HCT116 (cell line): ENCODE data around the gene SMIM12. TPM values are rescaled to one million over a fixed set of nuclear protein-coding genes. Genes with fewer than 3 reads are reported as not detected.

ENCODE experiments used
- ATAC-seq: fragments of 200-7000 bp; cut with Tn5 transposase; 2 replicates; pipeline ENCODE4 v1.9.1; 2020; ENCODE audit warnings: mild to moderate bottlenecking, moderate library complexity
- BruUV-seq: library from RNA; stranded (reverse); fragments of 400-500 nt; replicated peaks from 2 replicates; lab custom pipeline; 2021; lab: Mats Ljungman, UMichigan
- CTCF ChIA-PET: fragments of 300-600 bp; sonication (Branson Sonifier 250); formaldehyde crosslinking; loops from one replicate; lab custom pipeline; 2021; ENCODE audit warnings: antibody characterized with exemption; lab: Charles Lee
- POLR2A ChIA-PET: fragments of 300-600, 350-600 bp; sonication (Branson Sonifier 250); formaldehyde crosslinking; loops from one replicate; lab custom pipeline; 2021; ENCODE audit warnings: antibody characterized with exemption; lab: Charles Lee
- RAD21 ChIA-PET, 2 experiments: fragments of 300-600 bp; sonication (Branson Sonifier 250); formaldehyde crosslinking; loops; one replicate each; lab custom pipeline; 2023; ENCODE audit warnings: low total read pairs in 2 of 2; ENCODE audit not compliant: uncharacterized antibody in 2 of 2, unreplicated experiment in 2 of 2, low non-redundant PET in 1 of 2; lab: Charles Lee
- DNase-seq: peaks from one replicate; pipeline ENCODE4 v3.0.0-alpha.2; 2010; ENCODE audit warnings: low read depth, low spot score
- H2AFZ ChIP-seq: fragments of 200-600 bp; shearing (Covaris generic), sonication (generic); 2 replicates; pipeline ENCODE4 v1.6.1; 2017; ENCODE audit warnings: low read depth, mixed run types, mixed read lengths, antibody characterized with exemption, low read length; ENCODE audit not compliant: poor library complexity, severe bottlenecking
- H3K27ac ChIP-seq: 2 replicates; pipeline ENCODE4 v1.5.1; 2012; ENCODE audit warnings: low read depth, low read length
- H3K27me3 ChIP-seq: fragments of 200-600 bp; sonication (generic); 2 replicates; pipeline ENCODE4 v1.6.1; 2016; ENCODE audit warnings: mixed run types, low read length, mixed read lengths; ENCODE audit not compliant: insufficient read depth
- H3K36me3 ChIP-seq, 2 experiments: fragments of 200-500 bp in 1 of 2; fragments of 200-600 bp in 1 of 2; sonication (Bioruptor generic) in 1 of 2; sonication (generic) in 1 of 2; 2 replicates each; pipeline versions ENCODE4 v1.5.1 to v1.6.1; 2014 to 2016; ENCODE audit warnings: low read length in 2 of 2, inconsistent platforms in 1 of 2, mixed read lengths in 1 of 2, mixed run types in 1 of 2; ENCODE audit not compliant: insufficient read depth in 2 of 2, control insufficient read depth in 1 of 2
- H3K4me1 ChIP-seq, 2 experiments: fragments of 200-600 bp in 1 of 2; sonication (generic) in 1 of 2; 2 replicates each; pipeline versions ENCODE4 v1.5.1 to v1.6.1; 2012 to 2017; ENCODE audit warnings: low read length in 2 of 2, inconsistent platforms in 1 of 2, mild to moderate bottlenecking in 1 of 2, mixed read lengths in 1 of 2, mixed run types in 1 of 2, moderate library complexity in 1 of 2; ENCODE audit not compliant: insufficient read depth in 2 of 2, control insufficient read depth in 1 of 2
- H3K4me2 ChIP-seq: fragments of 200-600 bp; sonication (generic); 2 replicates; pipeline ENCODE4 v1.6.1; 2017; ENCODE audit warnings: mixed run types, low read length, mixed read lengths
- H3K4me3 ChIP-seq, 2 experiments: fragments of 200-600 bp in 1 of 2; sonication (generic) in 1 of 2; replicated peaks in 1 of 2; 2 replicates each; pipeline ENCODE4 v1.5.1; 2011 to 2016; ENCODE audit warnings: low read length in 2 of 2, control low read depth in 1 of 2, low read depth in 1 of 2, mild to moderate bottlenecking in 1 of 2, mixed read lengths in 1 of 2, mixed run types in 1 of 2
- H3K79me2 ChIP-seq: fragments of 200-600 bp; sonication (generic); 2 replicates; pipeline ENCODE4 v1.6.1; 2017; ENCODE audit warnings: mild to moderate bottlenecking, mixed run types, low read length, moderate library complexity, mixed read lengths; ENCODE audit not compliant: insufficient read depth
- H3K9ac ChIP-seq: fragments of 200-600 bp; sonication (generic); 2 replicates; pipeline ENCODE4 v1.6.1; 2016; ENCODE audit warnings: low read length, mixed read lengths
- H3K9me2 ChIP-seq: fragments of 200-600 bp; sonication (generic), shearing (Covaris generic); 2 replicates; pipeline ENCODE4 v1.6.1; 2017; ENCODE audit warnings: mixed run types, mild to moderate bottlenecking, moderate library complexity; ENCODE audit not compliant: insufficient read depth
- H3K9me3 ChIP-seq, 2 experiments: fragments of 200-500 bp in 1 of 2; fragments of 200-600 bp in 1 of 2; sonication (Bioruptor generic) in 1 of 2; sonication (generic) in 1 of 2; 2 replicates each; pipeline ENCODE4 v1.6.1; 2014 to 2017; ENCODE audit warnings: low read length in 2 of 2, mixed read lengths in 2 of 2, inconsistent platforms in 1 of 2, low read depth in 1 of 2, mild to moderate bottlenecking in 1 of 2, mixed run types in 1 of 2, moderate library complexity in 1 of 2; ENCODE audit not compliant: control insufficient read depth in 1 of 2, insufficient read depth in 1 of 2
- H4K20me1 ChIP-seq: fragments of 200-600 bp; sonication (generic), shearing (Covaris generic); 2 replicates; pipeline ENCODE4 v1.6.1; 2017; ENCODE audit warnings: mixed run types, mild to moderate bottlenecking, moderate library complexity; ENCODE audit not compliant: insufficient read depth
- CTCF ChIP-seq, 3 experiments: fragments of 200-600 bp in 1 of 3; sonication (generic) in 1 of 3; IDR thresholded peaks in 2 of 3; conservative IDR thresholded peaks in 1 of 3; 2 replicates each; pipeline ENCODE4 v1.5.1; 2012 to 2017; ENCODE audit warnings: low read depth in 2 of 3, low read length in 2 of 3, antibody characterized with exemption in 1 of 3, borderline replicate concordance in 1 of 3, control low read depth in 1 of 3, mild to moderate bottlenecking in 1 of 3, mixed read lengths in 1 of 3, mixed run types in 1 of 3, moderate library complexity in 1 of 3; ENCODE audit not compliant: insufficient read depth in 1 of 3
- EGR1 ChIP-seq: IDR thresholded peaks from 2 replicates; pipeline ENCODE4 v1.6.1; 2012; ENCODE audit warnings: low read depth
- EZH2 ChIP-seq: fragments of 200-600 bp; sonication (generic); IDR thresholded peaks from 2 replicates; pipeline ENCODE4 v1.6.1; 2017; ENCODE audit warnings: antibody characterized with exemption, mixed run types
- EZH2phosphoT487 ChIP-seq: fragments of 200-600 bp; IDR thresholded peaks from 2 replicates; pipeline ENCODE4 v1.6.1; 2018; ENCODE audit warnings: antibody characterized with exemption, borderline replicate concordance
- FOSL1 ChIP-seq: IDR thresholded peaks from 2 replicates; pipeline ENCODE4 v1.6.1; 2012; ENCODE audit warnings: low read depth
- JUND ChIP-seq: IDR thresholded peaks from 2 replicates; pipeline ENCODE4 v1.6.1; 2012
- POLR2A ChIP-seq: IDR thresholded peaks from 2 replicates; pipeline ENCODE4 v1.7.0; 2011; ENCODE audit warnings: borderline replicate concordance; ENCODE audit not compliant: insufficient read depth, insufficient read length; ENCODE audit errors: extremely low read depth
- POLR2AphosphoS5 ChIP-seq: IDR thresholded peaks from 2 replicates; pipeline ENCODE4 v1.6.1; 2011; ENCODE audit warnings: mild to moderate bottlenecking, low read depth, low read length, moderate library complexity
- SIN3A ChIP-seq: IDR thresholded peaks from 2 replicates; pipeline ENCODE4 v1.6.1; 2012; ENCODE audit warnings: low read depth
- SRF ChIP-seq: IDR thresholded peaks from 2 replicates; pipeline ENCODE4 v1.6.1; 2012; ENCODE audit warnings: low read depth
- ZFX ChIP-seq: fragments of 450-650 bp; IDR thresholded peaks from 2 replicates; pipeline ENCODE4 v1.6.1; 2017
- ZNF274 ChIP-seq: fragments of 200-500 bp; sonication (Bioruptor generic); IDR thresholded peaks from 2 replicates; pipeline ENCODE4 v1.6.1; 2014; ENCODE audit warnings: mild to moderate bottlenecking, low read depth, low read length, inconsistent platforms
- intact Hi-C: fragments of 100-400 bp; cut with micrococcal nuclease; formaldehyde crosslinking; loops from 2 replicates; pipeline ENCODE4 v1.10.0; 2022
- total RNA-seq: library from RNA; stranded (reverse); gene quantifications from one replicate; pipeline ENCODE4 v1.2.1, GENCODE V29; 2021; ENCODE audit not compliant: unreplicated experiment
- TF ChIP-seq, protein P1 (sequence below): IDR thresholded peaks from 2 replicates; pipeline ENCODE4 v1.6.1; 2011; ENCODE audit warnings: mild to moderate bottlenecking, low read length, moderate library complexity; ENCODE audit not compliant: insufficient replicate concordance; ENCODE audit errors: extremely low read depth
- TF ChIP-seq, protein P2 (sequence below): IDR thresholded peaks from 2 replicates; pipeline ENCODE4 v1.6.1; 2012

SMIM12 gene
- total RNA-seq, 1 experiment from 2014 or later = 31.3 TPM

- Histone ChIP-seq H3K4me1 (peaks cover 0 to 3% of the 10 kb centered on the region in 2 experiments; a peak in 1 of 4 replicates), H3K4me2 (no peak overlapping the region), H2AFZ (no peak overlapping the region), H3K9me3 (no peaks in the 10 kb centered on the region), H3K9me2 (no peaks in the 10 kb centered on the region), H3K36me3 (no peaks in the 10 kb centered on the region), H3K9ac (no peak overlapping the region), H3K27ac (no peak overlapping the region), H4K20me1 (no peaks in the 10 kb centered on the region), H3K79me2 (no peaks in the 10 kb centered on the region), H3K27me3 (no peaks in the 10 kb centered on the region), H3K4me3 (no peak overlapping the region)
- BruUV-seq = no TSS peak
- no peak for ATAC-seq
- ChIA-PET POLR2A (no interaction called here), CTCF (no interaction called here), RAD21 (no interaction called here)
- intact Hi-C loops = no loop called here
- no peak for TF ChIP-seq FOSL1
- no peak for TF ChIP-seq EZH2
- TF ChIP-seq EZH2phosphoT487 = no peak
- TF ChIP-seq JUND = no peak
- TF ChIP-seq POLR2AphosphoS5 = no peak
- TF ChIP-seq EGR1 = no peak
- no peak for TF ChIP-seq ZNF274
- TF ChIP-seq POLR2A = no peak
- TF ChIP-seq ZFX = no peak
- TF ChIP-seq, protein P1, sequence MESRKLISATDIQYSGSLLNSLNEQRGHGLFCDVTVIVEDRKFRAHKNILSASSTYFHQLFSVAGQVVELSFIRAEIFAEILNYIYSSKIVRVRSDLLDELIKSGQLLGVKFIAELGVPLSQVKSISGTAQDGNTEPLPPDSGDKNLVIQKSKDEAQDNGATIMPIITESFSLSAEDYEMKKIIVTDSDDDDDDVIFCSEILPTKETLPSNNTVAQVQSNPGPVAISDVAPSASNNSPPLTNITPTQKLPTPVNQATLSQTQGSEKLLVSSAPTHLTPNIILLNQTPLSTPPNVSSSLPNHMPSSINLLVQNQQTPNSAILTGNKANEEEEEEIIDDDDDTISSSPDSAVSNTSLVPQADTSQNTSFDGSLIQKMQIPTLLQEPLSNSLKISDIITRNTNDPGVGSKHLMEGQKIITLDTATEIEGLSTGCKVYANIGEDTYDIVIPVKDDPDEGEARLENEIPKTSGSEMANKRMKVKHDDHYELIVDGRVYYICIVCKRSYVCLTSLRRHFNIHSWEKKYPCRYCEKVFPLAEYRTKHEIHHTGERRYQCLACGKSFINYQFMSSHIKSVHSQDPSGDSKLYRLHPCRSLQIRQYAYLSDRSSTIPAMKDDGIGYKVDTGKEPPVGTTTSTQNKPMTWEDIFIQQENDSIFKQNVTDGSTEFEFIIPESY = no peak
- no peak for TF ChIP-seq SIN3A
- TF ChIP-seq, protein P2, sequence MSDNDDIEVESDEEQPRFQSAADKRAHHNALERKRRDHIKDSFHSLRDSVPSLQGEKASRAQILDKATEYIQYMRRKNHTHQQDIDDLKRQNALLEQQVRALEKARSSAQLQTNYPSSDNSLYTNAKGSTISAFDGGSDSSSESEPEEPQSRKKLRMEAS = no peak
- no peak for TF ChIP-seq CTCF (IDR thresholded peaks at IDR 0.05 in 2 of 3, conservative IDR thresholded peaks at IDR 0.05 in 1 of 3; ENCODE audit: borderline replicate concordance in 1 of 3, insufficient read depth in 1 of 3, low read depth in 2 of 3, low read length in 2 of 3)
- no peak for TF ChIP-seq SRF
- DNase-seq = no peak
These were observed 53.2 kb downstream of the SMIM12 start for GRCh38 chr1:34806396-34806795.
